Parathyroid adenoma (tissue), 2 donors: ENCODE results near the gene TBC1D8.

Source experiments
- H2AFZ ChIP-seq: fragments of 300-600 bp; sonication (generic); one replicate; pipeline ENCODE4 v1.7.0; 2017; ENCODE audit warnings: antibody characterized with exemption, mild to moderate bottlenecking
- H3K27ac ChIP-seq: fragments of 300-600 bp; sonication (generic); one replicate; pipeline ENCODE4 v1.7.0; 2017
- H3K27me3 ChIP-seq: fragments of 300-600 bp; sonication (generic); one replicate; pipeline ENCODE4 v1.7.0; 2017; ENCODE audit warnings: low read length; ENCODE audit not compliant: control insufficient read depth, insufficient read depth
- H3K36me3 ChIP-seq: fragments of 300-600 bp; sonication (generic); one replicate; pipeline ENCODE4 v1.7.0; 2017; ENCODE audit warnings: low read length; ENCODE audit not compliant: control insufficient read depth, insufficient read depth
- H3K4me1 ChIP-seq: fragments of 300-600 bp; sonication (generic); one replicate; pipeline ENCODE4 v1.7.0; 2017; ENCODE audit warnings: control low read depth
- H3K4me2 ChIP-seq: fragments of 300-600 bp; sonication (generic); one replicate; pipeline ENCODE4 v1.7.0; 2017; ENCODE audit warnings: low read length
- H3K4me3 ChIP-seq: fragments of 300-600 bp; sonication (generic); one replicate; pipeline ENCODE4 v1.7.0; 2017; ENCODE audit warnings: low read depth, low read length
- H3K79me2 ChIP-seq: fragments of 300-600 bp; sonication (generic); one replicate; pipeline ENCODE4 v1.7.0; 2017; ENCODE audit warnings: control low read depth
- H3K9ac ChIP-seq: fragments of 300-600 bp; sonication (generic); one replicate; pipeline ENCODE4 v1.7.0; 2017; ENCODE audit warnings: mild to moderate bottlenecking
- H3K9me3 ChIP-seq: fragments of 300-600 bp; sonication (generic); one replicate; pipeline ENCODE4 v1.7.0; 2017; ENCODE audit warnings: low read length; ENCODE audit not compliant: control insufficient read depth
- TF ChIP-seq, protein P1 (sequence below): fragments of 300-600 bp; sonication (generic); IDR thresholded peaks from one replicate; pipeline ENCODE4 v1.7.0; 2017; ENCODE audit warnings: antibody characterized with exemption, mild to moderate bottlenecking
- donor health status: primary hyperparathyroidism.

TBC1D8 gene

DNA sequence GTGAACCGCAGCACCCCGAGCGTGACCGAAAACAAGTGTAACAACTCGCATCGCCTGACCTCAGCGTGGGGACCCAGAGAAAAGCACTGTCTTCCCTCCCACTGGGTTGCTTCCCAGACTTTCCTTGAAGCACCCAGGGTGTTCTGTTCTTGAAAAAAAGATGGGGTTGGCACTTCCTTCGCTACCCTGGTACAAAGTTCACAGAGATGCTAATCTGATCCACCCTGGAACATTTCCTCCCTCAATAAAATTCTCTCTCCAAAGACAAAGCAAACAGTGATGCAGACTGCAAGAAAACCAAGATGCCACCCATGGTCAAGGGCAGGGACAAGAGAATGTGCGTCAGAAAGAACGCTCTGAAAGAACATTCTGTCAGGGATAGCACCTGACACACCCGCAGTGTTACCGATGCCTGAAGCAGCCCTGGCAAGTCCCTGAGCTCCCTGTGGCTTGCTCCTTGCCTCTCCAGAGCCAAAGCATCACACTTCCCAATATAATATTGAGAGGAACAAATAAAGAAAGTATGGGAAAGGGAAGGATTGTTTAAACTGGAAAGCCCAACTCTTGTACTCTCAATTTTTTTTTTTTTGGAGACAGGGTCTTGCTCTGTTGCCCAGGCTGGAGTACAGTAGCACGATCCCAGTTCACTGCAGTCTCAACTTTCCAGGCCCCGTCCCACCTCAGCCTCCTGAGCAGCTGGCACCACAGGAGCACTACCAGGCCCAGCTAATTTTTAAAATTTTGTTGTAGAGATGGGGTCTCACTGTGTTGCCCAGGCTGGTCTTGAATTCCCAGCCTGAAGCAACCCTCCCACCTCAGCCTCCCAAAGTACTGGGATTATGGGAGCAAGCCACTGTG lies 70.7 kb downstream of the TBC1D8 start:
- no peaks in the 10 kb centered on the region for H3K36me3 ChIP-seq
- H3K4me2 ChIP-seq = no peak overlapping the region
- no peaks in the 10 kb centered on the region for H3K4me1 ChIP-seq
- H3K4me3 ChIP-seq = no peak overlapping the region
- no peak overlapping the region for H3K9ac ChIP-seq
- H3K27ac ChIP-seq = no peak overlapping the region
- TF ChIP-seq, protein P1, sequence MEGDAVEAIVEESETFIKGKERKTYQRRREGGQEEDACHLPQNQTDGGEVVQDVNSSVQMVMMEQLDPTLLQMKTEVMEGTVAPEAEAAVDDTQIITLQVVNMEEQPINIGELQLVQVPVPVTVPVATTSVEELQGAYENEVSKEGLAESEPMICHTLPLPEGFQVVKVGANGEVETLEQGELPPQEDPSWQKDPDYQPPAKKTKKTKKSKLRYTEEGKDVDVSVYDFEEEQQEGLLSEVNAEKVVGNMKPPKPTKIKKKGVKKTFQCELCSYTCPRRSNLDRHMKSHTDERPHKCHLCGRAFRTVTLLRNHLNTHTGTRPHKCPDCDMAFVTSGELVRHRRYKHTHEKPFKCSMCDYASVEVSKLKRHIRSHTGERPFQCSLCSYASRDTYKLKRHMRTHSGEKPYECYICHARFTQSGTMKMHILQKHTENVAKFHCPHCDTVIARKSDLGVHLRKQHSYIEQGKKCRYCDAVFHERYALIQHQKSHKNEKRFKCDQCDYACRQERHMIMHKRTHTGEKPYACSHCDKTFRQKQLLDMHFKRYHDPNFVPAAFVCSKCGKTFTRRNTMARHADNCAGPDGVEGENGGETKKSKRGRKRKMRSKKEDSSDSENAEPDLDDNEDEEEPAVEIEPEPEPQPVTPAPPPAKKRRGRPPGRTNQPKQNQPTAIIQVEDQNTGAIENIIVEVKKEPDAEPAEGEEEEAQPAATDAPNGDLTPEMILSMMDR = no peak
- H3K79me2 ChIP-seq = peaks cover 12% of the 10 kb centered on the region
- H3K27me3 ChIP-seq = no peaks in the 10 kb centered on the region
- no peak overlapping the region for H2AFZ ChIP-seq
- H3K9me3 ChIP-seq = no peaks in the 10 kb centered on the region

DNA sequence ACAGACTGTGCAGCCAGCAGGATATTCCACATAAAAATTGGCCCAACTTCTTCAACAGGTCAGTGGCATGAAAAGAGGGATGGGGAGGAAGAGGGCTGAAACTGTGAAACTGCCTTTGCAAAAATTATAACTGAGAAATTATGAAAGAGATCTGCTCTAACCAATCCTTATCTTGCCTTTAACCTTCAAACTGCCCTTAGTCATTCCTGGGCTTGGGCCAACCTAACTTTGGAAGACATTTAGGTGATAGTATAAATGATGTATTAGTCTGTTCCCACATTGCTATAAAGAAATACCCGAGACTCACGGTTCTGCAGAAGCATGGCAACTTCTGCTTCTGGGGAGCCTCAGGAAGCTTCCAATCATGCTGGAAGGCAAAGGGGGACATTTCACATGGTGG lies 74.6 kb downstream of the TBC1D8 start:
- no peaks in the 10 kb centered on the region for H3K4me1 ChIP-seq
- TF ChIP-seq, protein P1 = no peak
- H3K36me3 ChIP-seq = no peaks in the 10 kb centered on the region
- no peak overlapping the region for H3K27ac ChIP-seq
- H3K27me3 ChIP-seq = no peaks in the 10 kb centered on the region
- no peak overlapping the region for H3K9ac ChIP-seq
- no peak overlapping the region for H2AFZ ChIP-seq
- H3K4me3 ChIP-seq = no peak overlapping the region
- H3K9me3 ChIP-seq = no peaks in the 10 kb centered on the region
- peaks cover 9% of the 10 kb centered on the region for H3K79me2 ChIP-seq
- no peak overlapping the region for H3K4me2 ChIP-seq

DNA sequence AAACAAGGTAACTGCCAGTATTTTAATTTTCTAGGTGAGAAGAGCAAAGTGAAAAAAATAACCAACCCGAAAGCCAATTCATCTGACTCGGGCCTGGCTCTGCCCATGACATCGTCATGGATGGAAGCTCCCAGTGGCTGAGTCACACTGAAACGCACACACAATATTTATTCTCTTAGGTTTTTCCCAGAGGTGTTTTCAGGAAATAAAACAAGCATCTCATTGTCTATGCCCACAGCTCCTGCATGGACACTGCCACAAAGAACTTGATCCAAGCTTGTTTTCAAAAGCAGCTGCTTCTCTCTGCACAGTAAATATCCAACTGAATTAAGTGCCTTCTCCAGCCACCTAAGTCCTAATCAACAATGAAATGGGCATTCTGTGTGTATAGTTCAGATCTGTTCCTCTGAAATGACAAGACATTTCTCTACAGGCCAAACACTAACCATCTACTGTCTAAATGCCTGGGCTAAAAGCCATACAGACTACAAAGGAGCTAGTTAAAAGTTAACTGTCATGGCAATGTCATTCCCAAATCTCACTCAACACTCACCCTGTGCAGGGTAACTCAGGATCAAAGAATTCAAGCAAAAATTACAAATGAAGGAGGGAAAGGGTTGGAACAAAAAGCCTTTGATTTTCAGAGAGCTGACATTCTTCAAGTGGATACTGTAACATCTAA lies 86.2 kb downstream of the TBC1D8 start:
- peak overlapping the region; percentile 25 for H2AFZ ChIP-seq
- H3K27ac ChIP-seq = no peak overlapping the region
- no peaks in the 10 kb centered on the region for H3K9me3 ChIP-seq
- H3K9ac ChIP-seq = no peak overlapping the region
- no peaks in the 10 kb centered on the region for H3K36me3 ChIP-seq
- no peak overlapping the region for H3K4me3 ChIP-seq
- no peaks in the 10 kb centered on the region for H3K27me3 ChIP-seq
- no peaks in the 10 kb centered on the region for H3K79me2 ChIP-seq
- no peak overlapping the region for H3K4me2 ChIP-seq
- TF ChIP-seq, protein P1 = no peak
- peaks cover 4% of the 10 kb centered on the region for H3K4me1 ChIP-seq

DNA sequence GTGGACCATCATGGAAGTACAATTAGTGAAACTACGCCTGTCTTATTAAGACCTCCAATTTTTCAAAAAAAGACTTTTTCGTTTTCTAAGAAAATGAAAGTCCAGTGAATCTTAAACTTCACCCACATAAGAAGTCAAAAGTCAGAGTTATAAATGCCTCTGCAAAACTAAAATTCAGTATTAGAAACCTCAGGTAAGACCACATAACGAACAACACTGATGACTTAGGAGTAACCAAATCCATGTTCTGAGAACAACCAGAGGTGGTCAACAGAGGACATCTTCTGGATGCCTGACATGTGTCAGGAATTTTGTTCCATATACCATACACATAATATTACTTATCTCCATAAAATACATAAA lies 86.7 kb downstream of the TBC1D8 start:
- no peaks in the 10 kb centered on the region for H3K9me3 ChIP-seq
- H3K27me3 ChIP-seq = no peaks in the 10 kb centered on the region
- H3K9ac ChIP-seq = no peak overlapping the region
- H3K4me1 ChIP-seq = peaks cover 4% of the 10 kb centered on the region
- TF ChIP-seq, protein P1 = no peak
- no peak overlapping the region for H3K4me2 ChIP-seq
- H3K27ac ChIP-seq = no peak overlapping the region
- no peaks in the 10 kb centered on the region for H3K79me2 ChIP-seq
- no peaks in the 10 kb centered on the region for H3K36me3 ChIP-seq
- H2AFZ ChIP-seq = peak overlapping the region; percentile 25
- H3K4me3 ChIP-seq = no peak overlapping the region
